Astrocyte (in vitro differentiated cells and primary cell): ENCODE results near the gene PIK3R3.

ENCODE experiments used
- EZH2 ChIP-seq: IDR thresholded peaks from 2 replicates; pipeline ENCODE4 v1.6.1; 2012; ENCODE audit warnings: mild to moderate bottlenecking, low read length, inconsistent platforms; ENCODE audit not compliant: insufficient read depth
- TF ChIP-seq, protein P1 (sequence below): IDR thresholded peaks from 2 replicates; pipeline ENCODE4 v1.5.1; 2011; ENCODE audit warnings: low read depth, mild to moderate bottlenecking, inconsistent platforms, low read length, moderate library complexity; ENCODE audit not compliant: insufficient read depth

DNA sequence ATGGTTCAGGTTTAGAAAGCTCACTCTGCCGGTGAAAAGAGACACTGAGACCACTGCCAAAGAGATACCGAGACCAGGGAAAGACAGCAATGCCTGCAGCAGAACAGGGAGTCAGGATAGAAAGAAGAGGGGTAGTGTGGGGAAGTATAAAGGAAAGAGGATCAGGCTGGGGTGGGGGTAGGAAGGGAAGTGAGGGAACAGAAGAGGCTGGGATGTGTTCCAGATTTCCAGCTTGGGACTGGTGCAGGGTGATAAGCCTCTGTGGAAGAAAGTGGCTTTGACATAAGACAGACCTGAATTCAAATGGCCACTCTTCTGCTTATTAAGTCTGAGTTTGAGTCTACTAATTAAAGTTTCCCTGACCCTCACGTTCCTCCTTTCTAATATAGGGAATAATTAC lies 105.9 kb downstream of the PIK3R3 start:
- TF ChIP-seq EZH2: no peak
- TF ChIP-seq, protein P1, sequence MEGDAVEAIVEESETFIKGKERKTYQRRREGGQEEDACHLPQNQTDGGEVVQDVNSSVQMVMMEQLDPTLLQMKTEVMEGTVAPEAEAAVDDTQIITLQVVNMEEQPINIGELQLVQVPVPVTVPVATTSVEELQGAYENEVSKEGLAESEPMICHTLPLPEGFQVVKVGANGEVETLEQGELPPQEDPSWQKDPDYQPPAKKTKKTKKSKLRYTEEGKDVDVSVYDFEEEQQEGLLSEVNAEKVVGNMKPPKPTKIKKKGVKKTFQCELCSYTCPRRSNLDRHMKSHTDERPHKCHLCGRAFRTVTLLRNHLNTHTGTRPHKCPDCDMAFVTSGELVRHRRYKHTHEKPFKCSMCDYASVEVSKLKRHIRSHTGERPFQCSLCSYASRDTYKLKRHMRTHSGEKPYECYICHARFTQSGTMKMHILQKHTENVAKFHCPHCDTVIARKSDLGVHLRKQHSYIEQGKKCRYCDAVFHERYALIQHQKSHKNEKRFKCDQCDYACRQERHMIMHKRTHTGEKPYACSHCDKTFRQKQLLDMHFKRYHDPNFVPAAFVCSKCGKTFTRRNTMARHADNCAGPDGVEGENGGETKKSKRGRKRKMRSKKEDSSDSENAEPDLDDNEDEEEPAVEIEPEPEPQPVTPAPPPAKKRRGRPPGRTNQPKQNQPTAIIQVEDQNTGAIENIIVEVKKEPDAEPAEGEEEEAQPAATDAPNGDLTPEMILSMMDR: no peak
